CD4-positive, alpha-beta T cell (primary cell): ENCODE results near the gene NME3. TPM values are rescaled to one million over a fixed set of nuclear protein-coding genes. Genes with fewer than 3 reads are reported as not detected.

Source experiments
- ATAC-seq: fragments of 200-7000 bp; cut with Tn5 transposase; one replicate; pipeline ENCODE4 v1.10.0; 2022; ENCODE audit warnings: mild to moderate bottlenecking; ENCODE audit not compliant: poor library complexity
- CTCF ChIA-PET: fragments of 350-600 bp; sonication (Branson Sonifier 250); formaldehyde crosslinking; loops from one replicate; lab custom pipeline; 2021; ENCODE audit warnings: antibody characterized with exemption, inconsistent platforms; lab: Charles Lee
- POLR2A ChIA-PET: fragments of 350-600 bp; sonication (Branson Sonifier 250); formaldehyde crosslinking; loops from one replicate; lab custom pipeline; 2021; ENCODE audit warnings: antibody characterized with exemption, inconsistent platforms; lab: Charles Lee
- DNase-seq, 14 experiments: peaks; one replicate each; pipeline ENCODE4 v3.0.0-alpha.2; 2013 to 2020; ENCODE audit warnings: mixed read lengths in 2 of 14
- H3K27ac ChIP-seq, 2 donors: one replicate each; pipeline versions ENCODE4 v1.5.1 to v1.7.0; 2013; ENCODE audit warnings: low read length in 2 of 2, low read depth in 1 of 2, mild to moderate bottlenecking in 1 of 2
- H3K27me3 ChIP-seq, 2 experiments: 1 replicate in 1 of 2; 2 replicates in 1 of 2; pipeline versions ENCODE4 v1.6.1 to v1.7.0; 2013; ENCODE audit warnings: low read length in 2 of 2, control low read depth in 1 of 2, mild to moderate bottlenecking in 1 of 2, moderate library complexity in 1 of 2; ENCODE audit not compliant: insufficient read depth in 2 of 2, control insufficient read depth in 1 of 2
- H3K36me3 ChIP-seq: one replicate; pipeline ENCODE4 v1.6.1; 2013; ENCODE audit warnings: low read length, control low read depth; ENCODE audit not compliant: insufficient read depth
- H3K4me1 ChIP-seq: one replicate; pipeline ENCODE4 v1.6.1; 2013; ENCODE audit warnings: low read length, control low read depth; ENCODE audit not compliant: insufficient read depth
- H3K4me3 ChIP-seq: one replicate; pipeline ENCODE4 v1.5.1; 2013; ENCODE audit warnings: mild to moderate bottlenecking, low read length, moderate library complexity
- H3K9me3 ChIP-seq, 2 experiments: 1 replicate in 1 of 2; 2 replicates in 1 of 2; pipeline versions ENCODE4 v1.6.1 to v1.7.0; 2013; ENCODE audit warnings: low read length in 2 of 2, mild to moderate bottlenecking in 2 of 2, control low read depth in 1 of 2, moderate library complexity in 1 of 2; ENCODE audit not compliant: control insufficient read depth in 1 of 2, insufficient read depth in 1 of 2
- H3K27ac Mint-ChIP-seq: one replicate; pipeline ENCODE4 v1.8.0; 2020; ENCODE audit warnings: mixed read lengths
- H3K27me3 Mint-ChIP-seq: one replicate; pipeline ENCODE4 v1.8.0; 2021; ENCODE audit warnings: mixed read lengths
- H3K36me3 Mint-ChIP-seq: one replicate; pipeline ENCODE4 v1.8.0; 2021; ENCODE audit warnings: low read depth, mixed read lengths
- H3K4me1 Mint-ChIP-seq: one replicate; pipeline ENCODE4 v1.8.0; 2021; ENCODE audit warnings: low read depth, mixed read lengths
- H3K4me3 Mint-ChIP-seq: one replicate; pipeline ENCODE4 v1.8.0; 2020; ENCODE audit warnings: mild to moderate bottlenecking, mixed read lengths
- H3K9me3 Mint-ChIP-seq: one replicate; pipeline ENCODE4 v1.8.0; 2020; ENCODE audit warnings: mixed read lengths
- CTCF ChIP-seq: fragments of 200-600 bp; IDR thresholded peaks from one replicate; pipeline ENCODE4 v1.8.0; 2022; ENCODE audit warnings: antibody characterized with exemption, mild to moderate bottlenecking
- intact Hi-C, 2 experiments: fragments of 100-400 bp; cut with DNase I in 1 of 2; cut with micrococcal nuclease in 1 of 2; formaldehyde crosslinking; loops; one replicate each; pipeline versions ENCODE4 v1.15.1 to v1.9.0; 2023 to 2025; cut with DNase I, micrococcal nuclease
- total RNA-seq, 174 experiments: library from RNA in 2 of 174; stranded (reverse) in 2 of 174; gene quantifications; one replicate each; pipeline ENCODE4 v1.2.3 and lab custom pipeline; 2021 to 2026

NME3 gene
- total RNA-seq, 2 experiments from 2014 or later, result 46.2 to 54.2 TPM

GRCh38 chr16:1764971-1765370 is 6.4 kb downstream of the NME3 start:
- Histone ChIP-seq H3K27me3 (no peaks in the 10 kb centered on the region), H3K4me3 (no peak overlapping the region), H3K9me3 (no peaks in the 10 kb centered on the region), H3K27ac (no peak overlapping the region), H3K4me1 (peaks cover 3% of the 10 kb centered on the region), H3K36me3 (peaks cover 72% of the 10 kb centered on the region)
- ATAC-seq (no peak), DNase-seq (no peak)
- intact Hi-C loops, result loop anchor here in 1 of 2 experiments (5.0 kb wide), 1 partner anchor 177 kb away; the partner anchor contains the start of gene MSRB1
- H3K4me1 Mint-ChIP-seq, result peaks cover 2% of the 10 kb centered on the region
- H3K4me3 Mint-ChIP-seq, result no peak overlapping the region
- no peak overlapping the region for H3K27ac Mint-ChIP-seq
- ChIA-PET CTCF (interaction anchor here (0.9 kb wide), 1 partner anchor 59 kb away, joined by 3 read pairs; no protein-coding TSS in a partner anchor), POLR2A (interaction anchor here (1.3 to 1.9 kb wide), 3 partner anchors 9 to 59 kb away, joined by 3 to 7 read pairs (median 5); partner anchors contain the start of genes MAPK8IP3, NUBP2 and SPSB3)
- no peaks in the 10 kb centered on the region for H3K9me3 Mint-ChIP-seq
- peaks cover 32% of the 10 kb centered on the region for H3K36me3 Mint-ChIP-seq
- no peaks in the 10 kb centered on the region for H3K27me3 Mint-ChIP-seq
- no peak for TF ChIP-seq CTCF

GRCh38 chr16:1763521-1764511 is 7.5 kb downstream of the NME3 start:
- Mint-ChIP-seq H3K4me3 (no peak overlapping the region), H3K36me3 (peaks cover 25% of the 10 kb centered on the region), H3K4me1 (no peaks in the 10 kb centered on the region), H3K27me3 (no peaks in the 10 kb centered on the region), H3K9me3 (no peaks in the 10 kb centered on the region), H3K27ac (no peak overlapping the region)
- Histone ChIP-seq H3K4me1 (no peaks in the 10 kb centered on the region), H3K4me3 (no peak overlapping the region), H3K27me3 (no peaks in the 10 kb centered on the region), H3K36me3 (peaks cover 72% of the 10 kb centered on the region), H3K27ac (no peak overlapping the region), H3K9me3 (no peaks in the 10 kb centered on the region)
- ChIA-PET POLR2A (interaction anchor here (1.3 to 1.9 kb wide), 3 partner anchors 10 to 58 kb away, joined by 3 to 7 read pairs (median 5); partner anchors contain the start of genes MAPK8IP3, NUBP2 and SPSB3), CTCF (interaction anchor here (0.9 kb wide), 1 partner anchor 58 kb away, joined by 3 read pairs; no protein-coding TSS in a partner anchor)
- no peak for DNase-seq
- intact Hi-C loops, result no loop called here
- no peak for TF ChIP-seq CTCF
- ATAC-seq, result no peak

GRCh38 chr16:1762879-1763520 is 8.3 kb downstream of the NME3 start:
- no peak overlapping the region for H3K27ac Mint-ChIP-seq

More at GRCh38 chr16:1762879-1763520, 8.3 kb downstream of the NME3 start:
- no peaks in the 10 kb centered on the region for H3K27me3 ChIP-seq
- intact Hi-C loops, result no loop called here
- no peak overlapping the region for H3K4me3 Mint-ChIP-seq
- no peaks in the 10 kb centered on the region for H3K4me1 Mint-ChIP-seq
- H3K9me3 Mint-ChIP-seq, result no peaks in the 10 kb centered on the region
- H3K9me3 ChIP-seq, result no peaks in the 10 kb centered on the region
- DNase-seq, result no peak
- H3K4me3 ChIP-seq, result no peak overlapping the region
- no peak for ATAC-seq
- no peaks in the 10 kb centered on the region for H3K27me3 Mint-ChIP-seq
- POLR2A ChIA-PET, result no interaction called here
- H3K4me1 ChIP-seq, result peaks cover under 1% of the 10 kb centered on the region
- no peak for TF ChIP-seq CTCF
- CTCF ChIA-PET, result no interaction called here
- peaks cover 18% of the 10 kb centered on the region for H3K36me3 Mint-ChIP-seq
- no peak overlapping the region for H3K27ac ChIP-seq
- H3K36me3 ChIP-seq, result peaks cover 70% of the 10 kb centered on the region
